Measurements from ENCODE around the gene CDK11B.
"Not testable (repeated sequence)": the region's sequence is repeated elsewhere in the genome, so short reads cannot be mapped to it uniquely, and the experiment has no call there.

Gene CDK11B

DNA sequence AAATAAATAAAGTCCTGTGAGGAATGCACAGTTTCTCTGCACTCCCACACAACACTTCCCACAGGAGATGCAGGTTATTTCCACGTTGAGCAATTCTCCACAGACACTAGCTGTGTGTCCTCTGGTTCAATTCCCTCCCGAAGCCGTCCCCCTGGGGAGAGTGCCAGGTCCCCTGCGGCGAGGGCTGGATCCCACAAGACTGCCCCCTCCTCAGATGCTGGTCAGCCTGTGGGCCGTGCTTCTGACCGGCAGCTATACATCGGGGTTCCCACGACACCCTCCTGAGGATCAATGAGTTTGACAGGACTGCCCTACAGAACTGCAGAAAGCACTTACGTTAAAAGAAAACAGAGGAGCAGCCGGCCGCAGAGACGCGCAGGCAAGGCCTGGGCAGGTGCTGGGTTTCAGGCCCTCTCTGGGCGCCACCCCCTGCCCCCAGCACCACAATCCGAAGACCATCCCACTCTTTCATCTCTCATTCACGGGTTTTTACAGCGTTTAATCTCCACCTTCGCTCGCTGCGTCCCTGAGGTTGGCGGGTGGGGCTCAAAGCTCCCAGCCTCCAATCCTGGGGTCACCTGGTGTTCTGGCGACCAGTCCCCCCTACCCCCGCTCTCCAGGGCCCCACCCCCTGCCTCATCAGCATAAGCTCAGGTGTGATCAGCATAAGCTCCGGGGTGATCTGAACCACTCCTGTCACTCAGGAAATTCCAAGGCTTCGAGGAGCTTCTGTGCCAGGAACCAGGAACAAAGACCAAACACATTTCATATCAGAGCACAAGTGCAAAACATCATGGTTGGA, 24.5 kb upstream of the CDK11B start:
- no peak for DNase-seq (ENCODE audit: low spot score)

GRCh38 chr1:1680912-1681273, 22.1 kb upstream of the CDK11B start:
- DNase-seq (ENCODE audit: low spot score): no peak

- no peak for DNase-seq (ENCODE audit: low spot score)
Observed at GRCh38 chr1:1680031-1680911, 21.5 kb upstream of the CDK11B start.

- DNase-seq (ENCODE audit: low spot score): peak; percentile 29
Observed at GRCh38 chr1:1678581-1679380, 20.0 kb upstream of the CDK11B start.

GRCh38 chr1:1677718-1678580, 19.1 kb upstream of the CDK11B start:
- no peak for DNase-seq (ENCODE audit: low spot score)

DNA sequence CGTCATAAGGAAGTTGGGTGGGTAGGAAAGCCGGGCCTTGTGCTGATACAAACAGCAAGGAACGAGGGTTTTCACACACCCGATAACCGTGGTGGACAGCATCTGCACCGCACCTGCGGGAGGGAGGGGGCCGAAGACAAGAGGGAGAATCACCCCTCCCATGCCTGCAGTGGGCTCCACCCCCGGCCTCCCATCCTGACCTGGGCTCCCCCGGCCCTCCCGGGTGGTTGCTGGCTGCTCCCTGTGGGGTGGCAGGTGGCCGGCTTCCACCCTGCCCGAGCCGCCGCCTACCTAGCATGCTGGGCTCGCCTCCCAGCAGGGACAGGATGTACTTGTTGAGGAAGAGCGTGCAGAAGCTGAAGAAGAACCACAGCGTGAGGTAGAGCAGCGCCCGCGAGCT, 17.3 kb upstream of the CDK11B start:
- not testable (repeated sequence) for DNase-seq (ENCODE audit: low spot score)

- DNase-seq (ENCODE audit: low spot score): not testable (repeated sequence)
Observed at GRCh38 chr1:1675218-1675617, 16.4 kb upstream of the CDK11B start.

DNA sequence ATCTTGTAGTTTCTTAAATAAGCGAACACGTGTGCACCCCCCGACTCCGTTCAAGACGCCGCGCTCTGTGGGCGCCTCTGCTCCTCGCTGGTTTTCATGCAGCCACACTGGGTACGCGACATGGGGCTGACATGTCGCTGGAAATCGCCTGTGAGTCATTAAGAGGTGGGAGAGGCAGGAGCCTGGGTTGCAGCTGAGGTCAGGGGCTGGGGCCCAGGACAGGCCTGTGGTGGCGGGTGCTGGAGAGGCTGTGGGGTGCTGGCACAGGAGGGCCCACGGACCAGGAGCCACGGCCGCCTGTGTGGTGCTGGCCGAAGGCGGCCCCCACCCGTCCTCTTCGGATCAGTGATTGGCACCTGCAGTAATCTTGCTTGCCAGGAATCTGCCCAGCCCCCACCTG, 16.0 kb upstream of the CDK11B start:
- not testable (repeated sequence) for DNase-seq (ENCODE audit: low spot score)

GRCh38 chr1:1672181-1672965, 13.6 kb upstream of the CDK11B start:
- no peak for DNase-seq (ENCODE audit: low spot score)

DNA sequence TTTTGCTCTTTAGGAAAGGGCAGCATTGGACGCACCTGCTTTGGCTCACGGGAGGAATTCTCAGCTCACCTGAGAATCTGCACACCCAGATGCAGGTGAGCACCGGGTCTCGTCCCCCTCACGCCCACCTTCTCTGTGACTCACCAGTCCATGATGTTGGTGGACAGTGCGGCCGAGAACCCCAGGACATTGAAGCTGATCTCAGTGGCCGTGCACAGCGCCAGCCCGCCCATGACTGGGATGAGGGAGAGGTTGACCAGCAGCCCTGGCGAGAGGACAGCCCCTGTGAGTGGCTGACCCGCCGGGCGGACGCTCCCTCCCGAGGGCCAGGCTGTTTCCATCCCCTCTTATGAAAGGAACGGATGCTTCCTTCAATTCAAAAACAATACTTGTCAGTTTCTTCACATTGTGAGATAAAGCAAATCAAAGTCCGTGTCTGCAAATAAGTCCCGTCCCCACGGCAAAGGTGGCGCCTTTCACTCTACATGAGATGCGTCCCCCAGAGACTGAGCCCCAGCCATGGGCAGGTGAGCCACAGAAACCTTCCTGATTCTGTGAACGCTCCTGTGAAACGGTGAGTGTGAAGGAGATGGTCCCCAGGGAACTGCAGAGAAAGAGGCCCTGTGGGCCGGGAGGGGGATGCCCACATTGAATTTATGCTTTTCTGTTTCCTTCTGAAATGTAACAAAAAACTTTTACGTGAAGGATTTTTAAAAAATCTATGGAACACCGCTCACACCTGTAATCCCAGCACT, 12.7 kb upstream of the CDK11B start:
- DNase-seq (ENCODE audit: low spot score): no peak

GRCh38 chr1:1670866-1671265, 12.1 kb upstream of the CDK11B start:
- DNase-seq (ENCODE audit: low spot score): no peak

DNA sequence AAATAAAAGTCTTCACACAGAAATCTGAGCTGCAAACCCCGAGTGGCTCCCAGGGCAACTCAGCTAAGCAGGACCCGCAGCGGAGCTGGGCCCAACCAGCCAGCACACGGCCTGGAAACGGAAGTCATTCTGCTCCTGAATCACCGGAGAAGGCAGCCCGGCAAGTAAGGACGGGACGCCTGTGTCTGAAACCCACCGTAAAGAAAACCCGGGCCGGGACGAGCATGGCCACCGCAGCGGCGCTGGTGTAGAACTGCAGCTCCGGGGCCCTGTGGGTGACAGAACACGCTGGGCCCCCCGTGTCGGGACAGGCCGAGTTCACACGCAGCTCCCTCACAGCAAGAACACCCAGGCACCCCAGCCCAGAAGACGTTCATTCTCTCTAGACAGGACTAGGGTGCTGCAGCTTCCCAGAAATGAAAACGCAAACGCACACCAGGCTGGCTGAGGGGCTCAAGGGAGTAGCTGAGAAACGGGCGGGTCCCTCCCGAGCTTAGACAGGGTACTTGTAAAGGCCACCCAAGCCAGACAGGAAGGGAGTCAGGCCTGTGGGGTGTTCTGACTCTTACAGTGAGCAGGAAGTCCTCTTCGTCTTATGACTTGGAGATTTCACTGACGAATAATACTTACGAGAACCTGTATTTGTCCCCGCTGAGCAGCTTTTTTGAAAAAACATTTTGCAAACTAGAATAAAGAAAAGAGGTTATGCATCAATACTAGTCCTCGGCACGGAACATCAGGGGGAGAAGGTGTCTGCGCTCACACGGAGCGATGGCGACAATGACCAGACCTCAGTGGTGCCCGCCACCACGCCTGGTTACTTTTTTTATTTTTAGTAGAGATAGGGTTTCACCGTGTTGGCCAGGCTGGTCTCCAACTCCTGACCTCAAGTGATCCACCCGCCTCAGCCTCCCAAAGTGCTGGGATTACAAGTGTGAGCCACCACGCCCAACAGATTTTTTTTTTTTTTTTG, 10.9 kb upstream of the CDK11B start:
- DNase-seq (ENCODE audit: low spot score): no peak

GRCh38 chr1:1666526-1666925, 7.7 kb upstream of the CDK11B start:
- DNase-seq (ENCODE audit: low spot score): no peak

DNA sequence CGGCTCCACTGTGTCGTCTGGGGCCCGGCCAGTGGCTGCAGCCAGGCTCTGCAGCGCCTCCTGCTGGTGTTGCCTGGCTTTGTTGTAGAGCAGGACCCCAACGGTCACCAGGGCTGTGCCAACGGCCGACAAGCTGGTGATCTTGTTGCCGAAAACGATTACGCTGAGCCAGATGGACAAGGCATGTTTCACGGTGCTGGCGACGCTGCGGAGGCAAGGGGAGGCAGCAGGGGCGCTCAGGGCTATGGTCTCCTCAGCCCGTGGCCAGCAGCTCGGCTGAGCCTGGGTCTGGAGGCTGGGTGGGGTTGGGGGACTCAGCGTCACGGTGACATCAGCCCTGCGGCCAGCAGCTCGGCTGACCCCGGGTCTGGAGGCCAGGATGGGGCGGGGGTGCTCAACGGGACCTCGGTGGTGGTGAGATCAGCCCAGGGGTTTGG, 7.0 kb upstream of the CDK11B start:
- peak; percentile 12 for DNase-seq (ENCODE audit: low spot score)

GRCh38 chr1:1664941-1665814, 6.4 kb upstream of the CDK11B start:
- DNase-seq (ENCODE audit: low spot score): no peak

DNA sequence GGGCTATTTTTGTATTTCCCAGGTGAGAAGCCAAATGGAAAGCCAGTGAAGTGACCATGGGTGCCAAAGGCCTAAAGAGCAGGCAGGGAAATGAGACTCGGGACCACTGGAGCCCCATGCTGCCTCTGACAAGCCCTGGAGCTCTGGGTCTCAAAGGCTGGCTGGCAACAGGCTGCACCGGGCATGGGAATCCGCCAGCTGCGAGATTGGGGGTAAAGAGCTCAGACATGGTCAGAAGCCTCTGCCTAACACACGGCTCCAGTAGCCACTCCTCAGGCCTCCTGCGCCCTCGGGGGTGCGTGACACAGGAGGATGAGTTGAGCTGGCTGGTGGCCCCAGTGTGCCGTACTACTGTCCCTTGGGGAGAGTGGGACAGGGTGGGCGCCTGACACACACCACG, 5.5 kb upstream of the CDK11B start:
- DNase-seq (ENCODE audit: low spot score): not testable (repeated sequence)

DNA sequence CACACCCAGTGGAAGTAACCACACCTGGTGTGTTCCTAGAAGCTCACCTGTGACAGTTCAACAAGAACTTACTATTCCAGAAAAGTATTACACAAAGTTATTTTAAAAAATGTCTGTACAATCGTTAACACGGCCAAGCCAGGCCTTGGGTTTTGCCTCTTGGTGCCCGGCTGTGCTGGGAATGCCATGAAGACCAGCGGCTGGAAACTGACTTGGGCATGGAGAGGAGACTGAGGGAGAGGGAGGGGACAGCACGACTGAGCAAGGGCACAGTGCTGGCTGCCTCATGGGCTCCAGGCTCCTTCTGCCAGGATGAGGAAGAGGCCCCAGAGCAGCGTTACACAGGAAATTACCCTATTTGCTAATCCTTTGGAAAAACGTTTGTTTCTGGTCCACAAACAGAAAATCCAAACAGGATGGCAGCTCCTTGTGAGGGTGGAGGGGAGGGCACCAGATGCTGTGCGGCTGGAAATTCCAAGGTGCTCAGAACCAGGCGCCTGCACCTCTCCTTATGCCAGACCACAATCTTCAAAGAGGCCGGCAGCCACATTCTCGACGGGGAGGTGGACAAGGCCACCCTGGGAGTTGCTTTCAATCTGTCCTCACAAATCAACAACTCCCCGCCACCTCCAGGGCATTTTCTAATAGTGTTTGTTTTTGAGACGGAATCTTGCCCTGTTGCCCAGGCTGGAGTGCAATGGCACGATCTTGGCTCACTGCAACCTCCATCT, 4.2 kb upstream of the CDK11B start:
- DNase-seq (ENCODE audit: low spot score): not testable (repeated sequence)
